Measurements from ENCODE around the gene GNRH2. TPM values are rescaled to one million over a fixed set of nuclear protein-coding genes. Genes with fewer than 3 reads are reported as not detected.

The GNRH2 gene
- total and polyA plus RNA-seq, 2 donors (not counting 3 experiments of a cell fraction or from before 2014, with no cell fraction given): 1.9 TPM; not detected in 1

- Histone ChIP-seq H3K4me2 (ENCODE audit: insufficient read depth, low read length) (no peak overlapping the region), H3K79me2 (ENCODE audit: control insufficient read depth, insufficient read depth, low read length) (no peaks in the 10 kb centered on the region), H3K4me1 (ENCODE audit: control insufficient read depth, extremely low read depth, insufficient read depth, low read length) (no peaks in the 10 kb centered on the region), H3K36me3 (ENCODE audit: control insufficient read depth in 2 of 2, extremely low read depth in 1 of 2, insufficient read depth in 2 of 2, low read length in 2 of 2) (peaks cover 5% of the 10 kb centered on the region in 2 experiments), H4K20me1 (replicated peaks; ENCODE audit: control insufficient read depth, extremely low read depth, insufficient read depth, low read length) (no peaks in the 10 kb centered on the region), H3K27ac (ENCODE audit: insufficient read depth, low read depth, low read length) (no peak overlapping the region), H3K9me3 (replicated peaks; ENCODE audit: control insufficient read depth, insufficient read depth, low read length) (no peaks in the 10 kb centered on the region), H3K9me1 (replicated peaks; ENCODE audit: control insufficient read depth, extremely low read depth, insufficient read depth, low read length) (no peaks in the 10 kb centered on the region), H2AFZ (ENCODE audit: low read depth, low read length) (no peak overlapping the region), H3K4me3 (replicated peaks in 1 of 3; ENCODE audit: insufficient read depth in 1 of 3, low read depth in 1 of 3, low read length in 3 of 3) (no peak overlapping the region), H3K9ac (replicated peaks; ENCODE audit: extremely low read depth, insufficient read depth, low read length) (no peak overlapping the region), H3K27me3 (ENCODE audit: control insufficient read depth in 2 of 2, insufficient read depth in 2 of 2, low read length in 2 of 2) (no peaks in the 10 kb centered on the region)
- no peak for DNase-seq (ENCODE audit: low read depth, low spot score)
- dilution Hi-C loops (cut with MboI; ENCODE audit: extremely low pct_ligation_motif_present, low sequenced_read_pairs): no loop called here
- no peak for FAIRE-seq
- TF ChIP-seq FOS (IDR thresholded peaks at IDR 0.05; ENCODE audit: borderline replicate concordance, insufficient read depth, low read length): no peak
- BruUV-seq (replicated peaks): no TSS peak
- intact Hi-C loops (cut with micrococcal nuclease): no loop called here
- POLR2A ChIA-PET: no interaction called here
- CTCF ChIA-PET: interaction anchor here (0.8 to 1.4 kb wide), 2 partner anchors 11 to 13 kb away, joined by 3 to 4 read pairs; no protein-coding TSS in a partner anchor
Observed at GRCh38 chr20:3011752-3012151, 31.7 kb upstream of the GNRH2 start.

DNA sequence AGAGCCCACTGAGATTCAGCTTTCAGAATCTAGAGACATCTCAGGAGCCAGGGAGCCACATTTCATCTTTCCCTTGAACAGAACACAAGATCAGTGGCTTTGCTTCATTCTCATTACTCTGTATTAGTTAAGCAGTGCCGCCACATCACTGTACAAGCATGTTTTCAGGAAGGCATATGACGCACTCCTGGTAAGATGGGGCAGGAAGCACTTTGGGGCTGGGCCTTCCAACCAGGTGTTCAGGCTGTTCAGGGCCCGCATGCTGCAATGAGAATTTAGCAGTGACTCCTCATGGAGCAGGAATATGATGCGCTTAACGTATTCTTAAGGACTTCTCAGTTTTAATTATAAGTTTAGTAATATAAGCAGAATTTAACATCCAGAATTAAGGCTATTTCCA is 29.7 kb upstream of the GNRH2 start:
- Histone ChIP-seq H3K9me1 (replicated peaks; ENCODE audit: control insufficient read depth, extremely low read depth, insufficient read depth, low read length) (no peaks in the 10 kb centered on the region), H3K27me3 (ENCODE audit: control insufficient read depth in 2 of 2, insufficient read depth in 2 of 2, low read length in 2 of 2) (no peaks in the 10 kb centered on the region), H3K79me2 (ENCODE audit: control insufficient read depth, insufficient read depth, low read length) (no peaks in the 10 kb centered on the region), H3K4me1 (ENCODE audit: control insufficient read depth, extremely low read depth, insufficient read depth, low read length) (no peaks in the 10 kb centered on the region), H2AFZ (ENCODE audit: low read depth, low read length) (no peak overlapping the region), H3K4me2 (ENCODE audit: insufficient read depth, low read length) (no peak overlapping the region), H3K9ac (replicated peaks; ENCODE audit: extremely low read depth, insufficient read depth, low read length) (no peak overlapping the region), H3K4me3 (replicated peaks in 1 of 3; ENCODE audit: insufficient read depth in 1 of 3, low read depth in 1 of 3, low read length in 3 of 3) (no peak overlapping the region), H3K36me3 (ENCODE audit: control insufficient read depth in 2 of 2, extremely low read depth in 1 of 2, insufficient read depth in 2 of 2, low read length in 2 of 2) (peaks cover 0 to 9% of the 10 kb centered on the region in 2 experiments), H3K9me3 (replicated peaks; ENCODE audit: control insufficient read depth, insufficient read depth, low read length) (no peaks in the 10 kb centered on the region), H3K27ac (ENCODE audit: insufficient read depth, low read depth, low read length) (no peak overlapping the region), H4K20me1 (replicated peaks; ENCODE audit: control insufficient read depth, extremely low read depth, insufficient read depth, low read length) (no peaks in the 10 kb centered on the region)
- intact Hi-C loops (cut with micrococcal nuclease) (no loop called here), dilution Hi-C loops (cut with MboI; ENCODE audit: extremely low pct_ligation_motif_present, low sequenced_read_pairs) (no loop called here)
- TF ChIP-seq GATA2 (IDR thresholded peaks at IDR 0.05; ENCODE audit: insufficient read depth, insufficient read length, low read depth, low read length): no peak
- no peak for TF ChIP-seq MAX (IDR thresholded peaks at IDR 0.05; ENCODE audit: insufficient read depth, insufficient read length)
- no peak for TF ChIP-seq JUN (IDR thresholded peaks at IDR 0.05; ENCODE audit: borderline replicate concordance, insufficient read depth, insufficient read length, low read depth)
- no peak for TF ChIP-seq POLR2AphosphoS5 (IDR thresholded peaks at IDR 0.05; ENCODE audit: insufficient read depth, low read depth, low read length)
- TF ChIP-seq FOS (IDR thresholded peaks at IDR 0.05; ENCODE audit: borderline replicate concordance, insufficient read depth, low read length): no peak
- TF ChIP-seq CTCF (IDR thresholded peaks at IDR 0.05; ENCODE audit: extremely low read depth in 1 of 2, insufficient read depth in 1 of 2, low read depth in 1 of 2, low read length in 2 of 2): no peak
- no peak for TF ChIP-seq EZH2 (IDR thresholded peaks at IDR 0.05; ENCODE audit: borderline replicate concordance, low read depth, low read length, severe bottlenecking)
- no peak for TF ChIP-seq POLR2A (IDR thresholded peaks at IDR 0.05; ENCODE audit: low read depth, low read length)
- no peak for TF ChIP-seq MYC (IDR thresholded peaks at IDR 0.05; ENCODE audit: low read depth, low read length)
- no TSS peak for BruUV-seq (replicated peaks)
- no peak for DNase-seq (ENCODE audit: low read depth, low spot score)
- ChIA-PET POLR2A (no interaction called here), CTCF (interaction anchor here (1.2 kb wide), 1 partner anchor 68 kb away, joined by 3 read pairs; no protein-coding TSS in a partner anchor)
- FAIRE-seq: no peak
